BE2C (cell line): ENCODE data around the gene IL19.

Source experiments
- DNase-seq: peaks from one replicate; pipeline ENCODE4 v3.0.0-alpha.2; 2020
- H3K27me3 ChIP-seq: fragments of 250-450 bp; sonication (Bioruptor Pico); 2 replicates; pipeline ENCODE4 v1.5.1; 2020; ENCODE audit warnings: mild to moderate bottlenecking
- H3K36me3 ChIP-seq: fragments of 250-450 bp; sonication (Bioruptor Pico); 2 replicates; pipeline ENCODE4 v1.5.1; 2020; ENCODE audit warnings: mild to moderate bottlenecking
- H3K4me1 ChIP-seq: fragments of 250-450 bp; sonication (Bioruptor Pico); 2 replicates; pipeline ENCODE4 v1.5.1; 2020
- H3K4me3 ChIP-seq: 2 replicates; pipeline ENCODE4 v1.5.1; 2011; ENCODE audit warnings: low read depth, low read length
- H3K9me3 ChIP-seq: fragments of 250-450 bp; sonication (Bioruptor Pico); 2 replicates; pipeline ENCODE4 v1.5.1; 2020
- TF ChIP-seq, protein P1 (sequence below): IDR thresholded peaks from 2 replicates; pipeline ENCODE4 v1.5.1; 2012; ENCODE audit warnings: mild to moderate bottlenecking, low read depth, low read length

IL19 gene

GRCh38 chr1:206826394-206826793, 55.8 kb downstream of the IL19 start:
- Histone ChIP-seq H3K9me3 (no peaks in the 10 kb centered on the region), H3K4me3 (no peak overlapping the region), H3K4me1 (peaks cover 29% of the 10 kb centered on the region), H3K27me3 (no peaks in the 10 kb centered on the region), H3K36me3 (no peaks in the 10 kb centered on the region)
- DNase-seq, result peak; percentile 55
- TF ChIP-seq, protein P1, sequence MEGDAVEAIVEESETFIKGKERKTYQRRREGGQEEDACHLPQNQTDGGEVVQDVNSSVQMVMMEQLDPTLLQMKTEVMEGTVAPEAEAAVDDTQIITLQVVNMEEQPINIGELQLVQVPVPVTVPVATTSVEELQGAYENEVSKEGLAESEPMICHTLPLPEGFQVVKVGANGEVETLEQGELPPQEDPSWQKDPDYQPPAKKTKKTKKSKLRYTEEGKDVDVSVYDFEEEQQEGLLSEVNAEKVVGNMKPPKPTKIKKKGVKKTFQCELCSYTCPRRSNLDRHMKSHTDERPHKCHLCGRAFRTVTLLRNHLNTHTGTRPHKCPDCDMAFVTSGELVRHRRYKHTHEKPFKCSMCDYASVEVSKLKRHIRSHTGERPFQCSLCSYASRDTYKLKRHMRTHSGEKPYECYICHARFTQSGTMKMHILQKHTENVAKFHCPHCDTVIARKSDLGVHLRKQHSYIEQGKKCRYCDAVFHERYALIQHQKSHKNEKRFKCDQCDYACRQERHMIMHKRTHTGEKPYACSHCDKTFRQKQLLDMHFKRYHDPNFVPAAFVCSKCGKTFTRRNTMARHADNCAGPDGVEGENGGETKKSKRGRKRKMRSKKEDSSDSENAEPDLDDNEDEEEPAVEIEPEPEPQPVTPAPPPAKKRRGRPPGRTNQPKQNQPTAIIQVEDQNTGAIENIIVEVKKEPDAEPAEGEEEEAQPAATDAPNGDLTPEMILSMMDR, result no peak

DNA sequence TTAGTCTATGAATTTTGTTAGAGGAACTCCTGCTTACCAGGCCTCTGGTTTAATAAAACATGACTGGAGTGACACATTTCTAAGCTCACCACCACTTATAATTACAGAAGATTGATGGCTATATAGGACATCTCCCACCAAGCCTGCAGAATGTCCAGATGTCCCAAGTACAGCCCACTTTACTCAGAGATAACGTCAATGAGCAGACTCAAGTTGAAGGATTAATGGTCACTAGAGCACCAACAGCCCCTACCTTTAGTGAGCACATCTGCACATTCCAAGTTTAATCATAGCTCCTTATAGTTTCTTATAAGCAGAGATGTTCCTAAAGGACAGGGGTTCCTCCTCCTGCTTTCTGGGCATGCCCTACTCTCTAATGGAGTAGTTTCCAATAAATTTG, 57.5 kb downstream of the IL19 start:
- TF ChIP-seq, protein P1, result no peak
- H3K4me3 ChIP-seq, result no peak overlapping the region
- H3K36me3 ChIP-seq, result no peaks in the 10 kb centered on the region
- DNase-seq, result peak; percentile 40
- no peaks in the 10 kb centered on the region for H3K27me3 ChIP-seq
- peaks cover 32% of the 10 kb centered on the region for H3K4me1 ChIP-seq
- H3K9me3 ChIP-seq, result no peaks in the 10 kb centered on the region

- peaks cover 37% of the 10 kb centered on the region for H3K4me1 ChIP-seq
- no peaks in the 10 kb centered on the region for H3K27me3 ChIP-seq
- TF ChIP-seq, protein P1, result no peak
- H3K9me3 ChIP-seq, result no peaks in the 10 kb centered on the region
- no peaks in the 10 kb centered on the region for H3K36me3 ChIP-seq
- DNase-seq, result no peak
- H3K4me3 ChIP-seq, result no peak overlapping the region
Observed at GRCh38 chr1:206828765-206829164, 58.2 kb downstream of the IL19 start.

DNA sequence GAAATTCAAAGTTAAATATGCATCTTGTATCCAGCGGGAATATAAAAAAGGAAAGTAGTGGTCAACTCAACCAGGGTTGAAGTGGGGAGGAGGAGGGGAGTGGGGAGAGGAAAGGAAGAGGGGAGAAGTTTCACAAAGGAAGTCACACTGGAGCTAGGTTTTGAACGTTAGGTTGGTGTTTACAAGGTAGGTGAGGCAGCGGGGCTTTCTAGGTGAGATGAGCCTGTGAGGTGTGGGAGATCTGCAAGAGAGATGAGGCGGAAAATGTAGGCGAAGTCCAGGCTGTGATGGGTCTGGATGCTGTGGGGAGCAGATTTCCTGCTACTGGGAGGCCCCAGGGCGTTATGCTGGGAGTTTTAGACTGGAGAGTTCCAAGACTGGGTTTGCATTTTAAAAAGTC, 58.7 kb downstream of the IL19 start:
- Histone ChIP-seq H3K36me3 (no peaks in the 10 kb centered on the region), H3K9me3 (no peaks in the 10 kb centered on the region), H3K27me3 (no peaks in the 10 kb centered on the region), H3K4me3 (no peak overlapping the region), H3K4me1 (peaks cover 37% of the 10 kb centered on the region)
- TF ChIP-seq, protein P1, result no peak
- no peak for DNase-seq

GRCh38 chr1:206829875-206830274, 59.3 kb downstream of the IL19 start:
- TF ChIP-seq, protein P1, result no peak
- peaks cover 37% of the 10 kb centered on the region for H3K4me1 ChIP-seq

GRCh38 chr1:206831650-206832049, 61.1 kb downstream of the IL19 start:
- Histone ChIP-seq H3K36me3 (no peaks in the 10 kb centered on the region), H3K27me3 (no peaks in the 10 kb centered on the region), H3K9me3 (no peaks in the 10 kb centered on the region), H3K4me3 (no peak overlapping the region), H3K4me1 (peaks cover 22% of the 10 kb centered on the region)
- TF ChIP-seq, protein P1, result no peak
- no peak for DNase-seq

More at GRCh38 chr1:206829875-206830274, 59.3 kb downstream of the IL19 start:
- no peak for DNase-seq
- no peaks in the 10 kb centered on the region for H3K9me3 ChIP-seq
- H3K4me3 ChIP-seq, result no peak overlapping the region
- no peaks in the 10 kb centered on the region for H3K36me3 ChIP-seq
- H3K27me3 ChIP-seq, result no peaks in the 10 kb centered on the region
